NCI-H446 treated with DMSO at 0.1 percent for 48 hours (cell line): ENCODE data around the gene RRP1.
A peak's percentile ranks its signal among the peaks of the same experiment; 100 is the strongest.
"Not testable (repeated sequence)": the region's sequence is repeated elsewhere in the genome, so short reads cannot be mapped to it uniquely, and the experiment has no call there.

Source experiments
- DNase-seq: peaks from one replicate; lab custom pipeline; 2025; lab: John Stamatoyannopoulos, UW

RRP1 gene

DNA sequence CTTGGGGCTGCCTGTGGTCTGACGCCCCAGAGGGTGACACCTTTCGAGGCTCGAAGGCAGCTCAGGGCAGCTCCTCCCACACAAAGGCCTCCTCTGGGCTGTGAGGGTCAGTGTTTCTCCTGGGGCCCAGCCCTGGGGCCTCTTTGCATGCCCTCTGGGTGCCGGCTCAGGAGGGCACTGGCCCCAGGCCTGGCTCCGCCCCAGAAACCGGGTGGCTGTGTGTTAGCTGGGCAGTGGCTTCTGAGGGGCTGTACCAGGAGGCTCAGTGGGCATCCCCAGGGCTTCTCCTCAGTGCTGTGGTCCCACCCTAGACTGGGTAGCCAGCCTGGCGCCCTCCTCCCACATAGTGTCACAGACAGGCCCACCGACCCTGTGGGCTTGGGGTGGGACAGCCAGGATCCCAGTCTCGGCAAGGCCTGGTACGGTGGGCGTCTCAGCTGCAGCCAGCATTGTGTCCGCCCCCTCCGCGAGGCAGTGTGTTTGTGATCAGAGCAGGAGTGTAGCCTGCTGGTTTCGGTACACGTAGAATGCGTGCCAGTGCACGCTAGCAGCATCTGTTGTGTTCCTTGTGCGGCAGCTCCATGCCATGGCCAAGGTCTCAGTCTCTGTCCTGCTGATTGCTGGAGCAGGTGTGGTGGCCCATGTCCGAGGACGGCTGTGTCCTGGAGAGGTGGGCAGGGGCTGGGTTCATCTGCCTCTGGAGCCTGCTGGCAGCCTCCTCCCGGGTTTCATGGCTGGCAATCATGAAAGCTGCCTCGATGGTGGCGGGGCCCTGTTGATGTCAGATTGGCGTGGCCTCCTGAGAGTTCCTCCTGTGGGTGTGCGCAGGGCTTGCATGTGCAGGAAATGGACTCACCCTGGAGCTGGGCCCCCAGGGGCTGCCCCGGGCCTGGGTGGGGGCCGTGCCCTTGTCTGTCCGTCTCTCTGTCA is 28.0 kb downstream of the RRP1 start:
- DNase-seq, result no peak

DNA sequence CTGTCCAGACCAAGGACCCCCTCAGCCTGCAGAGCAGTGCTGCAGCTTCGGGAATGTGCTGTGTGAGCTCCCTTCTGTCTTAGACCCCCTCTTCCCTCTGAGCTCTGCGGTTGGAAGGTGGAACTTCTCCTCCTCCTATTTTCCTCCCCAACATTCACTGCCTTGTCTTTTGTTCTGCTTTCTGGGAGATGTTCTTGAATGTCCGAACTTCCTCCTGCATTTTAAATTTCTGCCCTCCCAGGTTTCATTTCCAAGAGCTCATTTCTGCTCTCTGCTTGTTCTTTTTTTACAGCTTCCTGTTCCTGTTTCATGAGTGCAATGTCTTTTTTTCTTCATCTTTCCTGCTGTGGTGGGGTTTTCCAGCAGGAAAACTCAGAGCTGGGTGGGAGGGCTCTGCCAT is 29.3 kb downstream of the RRP1 start:
- no peak for DNase-seq

GRCh38 chr21:43819511-43820405 is 30.4 kb downstream of the RRP1 start:
- DNase-seq, result no peak

DNA sequence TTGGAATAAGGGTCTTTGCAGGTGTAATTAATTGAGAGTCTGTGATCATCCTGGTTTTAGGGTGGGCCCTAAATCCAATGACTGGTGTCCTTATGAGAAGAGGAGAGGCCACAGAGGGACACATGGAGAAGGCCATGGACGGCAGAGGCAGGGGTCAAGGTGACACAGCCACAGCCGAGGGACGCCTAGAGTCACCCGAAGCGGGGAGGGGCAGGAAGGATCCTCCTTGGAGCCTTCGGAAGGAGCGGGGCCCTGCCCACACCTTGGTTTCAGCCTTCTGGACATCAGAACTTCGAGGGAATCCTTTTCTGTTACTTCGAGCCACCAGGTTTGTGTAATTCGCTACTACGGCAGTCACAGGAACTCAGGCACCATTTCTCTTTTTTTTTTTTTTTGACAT is 31.1 kb downstream of the RRP1 start:
- no peak for DNase-seq

GRCh38 chr21:43822166-43822565 is 32.8 kb downstream of the RRP1 start:
- DNase-seq, result not testable (repeated sequence)

DNA sequence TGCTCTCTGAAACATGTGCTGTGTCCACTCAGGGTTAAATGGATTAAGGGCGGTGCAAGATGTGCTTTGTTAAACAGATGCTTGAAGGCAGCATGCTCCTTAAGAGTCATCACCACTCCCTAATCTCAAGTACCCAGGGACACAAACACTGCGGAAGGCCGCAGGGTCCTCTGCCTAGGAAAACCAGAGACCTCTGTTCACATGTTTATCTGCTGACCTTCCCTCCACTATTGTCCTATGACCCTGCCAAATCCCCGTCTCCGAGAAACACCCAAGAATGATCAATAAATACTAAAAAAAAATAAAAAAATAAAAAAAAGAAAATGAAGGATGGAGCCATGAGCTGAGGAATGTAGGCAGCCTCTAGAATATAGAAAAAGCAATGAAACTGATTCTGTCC is 33.4 kb downstream of the RRP1 start:
- not testable (repeated sequence) for DNase-seq

DNA sequence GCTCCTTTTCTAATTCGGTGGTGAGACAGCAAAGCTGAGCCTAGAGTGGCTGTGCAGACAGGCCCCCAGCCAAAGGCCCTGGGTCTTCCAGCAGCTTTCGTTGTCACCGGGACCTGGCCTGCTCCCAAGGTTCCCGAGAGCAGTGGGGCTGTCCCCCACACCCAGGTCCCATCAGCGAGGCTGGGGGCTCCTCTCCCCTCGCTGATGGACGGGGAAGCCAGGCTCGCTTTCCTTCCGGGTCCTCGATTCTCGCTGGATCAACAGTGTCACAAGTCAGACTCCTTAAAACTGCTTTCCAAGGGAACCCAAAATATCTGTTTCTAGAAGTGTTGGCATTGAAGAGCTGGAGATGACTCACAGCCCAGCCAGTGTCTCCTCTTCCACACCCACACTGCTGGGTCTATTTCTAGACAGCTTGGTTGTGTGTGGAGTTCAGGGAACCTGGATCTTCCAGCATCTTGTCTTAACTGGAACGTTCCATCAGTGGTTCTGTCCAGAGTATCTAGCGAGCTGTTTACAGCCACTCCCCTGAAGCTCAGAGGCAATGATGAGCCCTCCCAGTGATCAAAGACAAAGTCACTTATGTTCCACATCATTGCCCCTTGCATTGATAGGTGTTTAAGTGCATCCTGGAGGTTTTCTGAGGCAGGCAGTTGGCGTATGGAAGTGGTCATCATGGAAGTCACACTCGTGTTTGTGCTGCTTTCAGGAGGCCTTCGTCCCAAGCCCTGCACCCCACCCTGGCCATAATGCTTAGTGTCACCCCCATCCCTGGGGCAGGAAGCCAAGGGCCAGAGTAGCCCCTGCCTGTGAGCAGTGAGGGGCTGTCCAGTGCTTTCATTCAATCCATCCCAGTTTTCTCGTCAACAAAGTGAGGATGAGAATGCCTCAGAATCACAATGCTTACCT is 35.2 kb downstream of the RRP1 start:
- DNase-seq, result no peak

DNA sequence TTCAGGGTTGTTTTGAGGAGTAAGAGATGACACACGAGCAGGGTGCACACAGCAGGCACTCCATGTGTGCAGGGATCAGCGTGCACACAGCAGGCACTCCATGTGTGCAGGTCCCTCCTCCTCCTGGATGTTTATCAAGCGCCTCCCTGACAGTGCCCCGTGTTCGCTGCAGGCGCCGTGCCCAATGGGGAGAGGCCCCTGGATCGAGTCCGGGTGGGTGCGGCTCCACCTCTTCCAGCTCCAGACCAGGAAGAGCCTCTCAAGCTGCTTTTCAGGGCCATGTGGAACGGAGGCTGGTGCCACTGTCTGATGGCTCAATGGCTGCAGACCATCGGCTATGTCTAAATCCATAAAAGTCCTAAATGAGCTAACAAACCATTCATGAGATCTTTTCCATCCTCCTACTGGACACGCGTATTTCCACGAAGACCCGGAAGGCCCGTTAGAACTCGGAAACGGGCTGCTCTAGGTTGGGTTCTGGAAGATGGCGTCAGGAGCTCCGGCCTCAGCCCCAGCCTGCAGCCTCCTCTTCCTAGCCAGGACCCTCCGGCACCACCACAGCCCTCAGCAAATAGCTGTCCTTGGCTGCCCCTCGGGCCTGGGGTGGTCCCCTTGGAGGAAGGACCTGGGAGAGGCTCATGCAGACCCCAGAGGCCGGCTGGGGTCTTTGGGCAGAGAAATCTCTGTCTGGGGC is 36.0 kb downstream of the RRP1 start:
- no peak for DNase-seq

DNA sequence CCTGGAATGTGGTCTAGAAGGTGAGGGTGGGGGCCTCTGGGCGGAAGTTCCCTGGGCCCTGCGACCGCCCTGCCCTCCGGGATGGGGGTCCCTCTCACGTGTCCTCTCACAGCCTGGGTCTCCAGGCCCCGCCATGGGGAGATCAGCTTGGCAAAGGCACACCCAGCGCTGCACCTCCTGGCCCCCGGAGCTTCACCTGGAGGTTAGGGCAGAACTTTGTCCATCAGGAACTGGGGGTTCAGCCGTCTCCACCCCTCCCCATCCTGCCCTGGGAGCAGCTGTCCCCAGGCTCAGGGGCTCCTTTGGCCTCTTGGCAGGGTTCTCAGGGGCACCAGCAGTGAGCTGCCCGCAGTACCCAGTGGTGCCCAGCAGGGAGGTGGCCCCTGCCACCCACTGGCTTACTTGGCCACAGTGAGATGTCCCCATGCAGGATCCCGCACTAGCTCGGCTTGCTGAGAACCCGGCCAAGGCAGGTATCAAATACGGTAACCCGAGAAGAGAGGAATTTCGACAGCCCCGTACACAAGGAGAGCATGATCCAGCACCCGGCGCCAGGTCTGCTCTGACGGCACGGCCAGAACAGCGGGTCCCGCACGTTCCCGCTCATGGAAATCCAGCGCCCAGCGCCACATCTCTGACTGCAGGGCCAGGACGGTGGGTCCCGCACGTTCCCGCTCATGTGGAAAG is 36.7 kb downstream of the RRP1 start:
- DNase-seq, result no peak

DNA sequence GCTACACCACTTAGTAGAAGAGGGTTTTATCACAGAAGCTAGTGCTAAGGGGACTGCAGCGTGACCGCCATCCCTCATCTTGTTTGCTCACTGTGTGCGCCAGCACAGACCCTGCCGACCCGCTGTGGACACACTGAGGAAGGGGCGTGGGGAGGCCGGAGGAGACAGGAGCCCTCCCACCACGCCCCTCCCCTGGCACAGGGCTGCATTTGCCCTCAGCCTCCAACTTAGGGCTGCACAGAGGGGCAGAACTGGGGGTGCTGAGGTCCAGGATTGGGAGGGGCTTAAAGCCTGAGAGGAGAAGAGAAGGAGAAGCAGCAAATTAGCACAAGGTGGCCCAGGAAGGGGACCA is 37.2 kb downstream of the RRP1 start:
- no peak for DNase-seq

DNA sequence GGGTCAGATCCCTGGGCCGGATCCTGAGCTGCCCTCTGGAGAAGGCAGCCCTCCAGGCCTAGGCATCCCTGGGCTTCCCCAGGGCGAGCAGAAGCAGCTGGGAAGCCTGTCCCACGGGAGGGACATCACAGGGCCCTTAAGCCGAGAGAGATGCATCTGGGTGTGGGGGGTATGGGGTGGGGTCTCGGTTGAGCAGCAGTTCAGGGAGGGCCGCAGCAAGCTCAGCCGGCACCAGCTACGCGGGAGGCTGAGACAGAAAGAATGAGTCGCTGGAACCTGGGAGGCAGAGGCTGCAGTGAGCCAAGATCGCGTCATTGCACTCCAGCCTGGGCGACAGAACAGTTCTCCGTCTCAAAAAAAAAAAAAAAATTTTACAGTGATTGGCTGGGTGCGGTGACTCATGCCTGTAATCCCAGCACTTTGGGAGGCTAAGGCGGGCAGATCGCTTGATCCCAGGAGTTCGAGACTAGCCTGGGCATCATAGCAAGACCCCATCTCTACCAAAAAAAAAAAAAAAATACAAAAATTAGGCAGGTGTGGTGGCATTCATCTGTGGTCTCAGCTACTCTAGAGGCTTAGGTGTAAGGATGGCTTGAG is 37.7 kb downstream of the RRP1 start:
- peak; percentile 45 for DNase-seq

- DNase-seq, result no peak
These were observed 39.8 kb downstream of the RRP1 start for GRCh38 chr21:43829161-43829560.

- no peak for DNase-seq
These were observed 40.3 kb downstream of the RRP1 start for GRCh38 chr21:43829575-43830119.

DNA sequence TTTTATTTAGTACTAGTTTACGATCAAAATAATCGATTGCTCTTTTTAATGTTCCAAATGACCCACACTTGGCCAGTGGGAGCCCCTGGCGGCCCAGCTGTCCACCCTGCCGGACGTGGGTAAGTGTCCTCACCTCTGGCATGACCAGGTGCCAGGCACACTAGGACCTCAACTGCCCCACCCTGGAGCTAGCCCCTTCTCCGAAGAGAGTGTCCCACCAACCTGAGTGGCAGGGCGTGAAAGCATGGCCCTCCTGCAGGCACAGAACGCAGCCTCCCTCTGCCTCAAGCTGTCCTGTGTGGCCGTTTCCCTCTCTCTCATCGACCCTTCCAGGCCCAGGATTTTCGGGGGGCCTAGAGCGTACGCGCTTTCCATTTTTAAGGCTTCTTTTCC is 42.8 kb downstream of the RRP1 start:
- no peak for DNase-seq

GRCh38 chr21:43832648-43833047 is 43.3 kb downstream of the RRP1 start:
- DNase-seq, result no peak

- no peak for DNase-seq
These were observed 44.9 kb downstream of the RRP1 start for GRCh38 chr21:43834146-43834905.

GRCh38 chr21:43835050-43835449 is 45.7 kb downstream of the RRP1 start:
- no peak for DNase-seq

DNA sequence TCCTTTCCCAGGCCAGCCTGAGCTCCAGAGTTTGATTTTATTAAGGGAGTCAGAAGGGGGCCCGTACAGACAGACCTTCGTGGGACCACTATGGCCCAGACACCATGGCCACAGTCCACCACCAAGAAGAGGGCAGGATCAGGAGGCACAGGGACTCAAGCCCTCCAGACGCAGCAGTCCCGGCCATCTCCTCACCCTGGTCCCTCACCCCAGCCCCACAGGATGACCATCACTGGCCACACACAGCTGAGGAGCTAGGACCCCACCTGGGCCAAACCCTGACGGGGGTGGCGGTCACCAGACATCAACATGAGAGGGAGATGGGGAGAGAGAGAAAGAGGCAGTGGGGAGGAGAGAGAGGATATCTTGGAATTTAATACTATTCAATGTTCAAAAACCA is 46.5 kb downstream of the RRP1 start:
- DNase-seq, result no peak

DNA sequence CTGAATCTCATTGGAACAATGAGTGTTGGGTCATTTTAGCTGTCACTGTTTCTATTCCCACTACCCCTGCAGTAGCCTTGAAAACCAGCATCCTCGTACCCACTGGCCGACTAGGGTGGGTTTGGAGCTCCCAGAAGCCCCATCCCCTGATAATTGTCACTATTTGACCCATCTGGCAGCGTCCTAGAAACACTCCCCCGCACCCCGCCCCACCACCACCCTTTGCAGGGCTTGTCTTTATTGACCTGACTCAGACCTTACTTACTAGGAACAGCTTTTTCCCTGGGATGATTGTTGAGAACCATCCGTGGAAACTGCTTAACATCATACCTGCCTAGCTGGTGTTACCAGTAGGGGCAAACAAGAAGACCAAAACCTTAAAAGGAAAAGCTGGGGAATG is 47.2 kb downstream of the RRP1 start:
- DNase-seq, result no peak
